ENCODE measurements around the gene LMF1.

Gene LMF1

GRCh38 chr16:892536-893255 lies 78.1 kb downstream of the LMF1 start:
- TF ChIP-seq POLR2AphosphoS5 (IDR thresholded peaks at IDR 0.05; ENCODE audit: low read depth, low read length) (no peak), SIN3A (IDR thresholded peaks at IDR 0.05; ENCODE audit: borderline replicate concordance, insufficient read depth, low read length) (no peak), REST (IDR thresholded peaks at IDR 0.05; ENCODE audit: insufficient read depth in 1 of 2, low read depth in 2 of 2, low read length in 2 of 2) (peak; percentile 55 to 87; a peak in 3 of 4 replicates)

GRCh38 chr16:892006-892405 lies 78.8 kb downstream of the LMF1 start:
- TF ChIP-seq REST (IDR thresholded peaks at IDR 0.05; ENCODE audit: insufficient read depth in 1 of 2, low read depth in 2 of 2, low read length in 2 of 2) (no peak), TAF1 (IDR thresholded peaks at IDR 0.05; ENCODE audit: borderline replicate concordance, insufficient read depth, low read length) (no peak), POLR2AphosphoS5 (IDR thresholded peaks at IDR 0.05; ENCODE audit: low read depth, low read length) (no peak), SIN3A (IDR thresholded peaks at IDR 0.05; ENCODE audit: borderline replicate concordance, insufficient read depth, low read length) (no peak), FOXP2 (optimal IDR thresholded peaks at IDR 0.05; ENCODE audit: borderline replicate concordance, extremely low read depth, extremely low read length, insufficient read depth) (no peak)

- no peak for TF ChIP-seq SIN3A (IDR thresholded peaks at IDR 0.05; ENCODE audit: borderline replicate concordance, insufficient read depth, low read length)
- TF ChIP-seq POLR2AphosphoS5 (IDR thresholded peaks at IDR 0.05; ENCODE audit: low read depth, low read length) = no peak
- TF ChIP-seq TAF1 (IDR thresholded peaks at IDR 0.05; ENCODE audit: borderline replicate concordance, insufficient read depth, low read length) = no peak
- TF ChIP-seq REST (IDR thresholded peaks at IDR 0.05; ENCODE audit: insufficient read depth in 1 of 2, low read depth in 2 of 2, low read length in 2 of 2) = no peak
- no peak for TF ChIP-seq FOXP2 (optimal IDR thresholded peaks at IDR 0.05; ENCODE audit: borderline replicate concordance, extremely low read depth, extremely low read length, insufficient read depth)
Measured at GRCh38 chr16:891353-891740, 79.4 kb downstream of the LMF1 start.

GRCh38 chr16:890716-891352 lies 80.0 kb downstream of the LMF1 start:
- TF ChIP-seq SIN3A (IDR thresholded peaks at IDR 0.05; ENCODE audit: borderline replicate concordance, insufficient read depth, low read length) (no peak), POLR2AphosphoS5 (IDR thresholded peaks at IDR 0.05; ENCODE audit: low read depth, low read length) (no peak), FOXP2 (optimal IDR thresholded peaks at IDR 0.05; ENCODE audit: borderline replicate concordance, extremely low read depth, extremely low read length, insufficient read depth) (no peak), REST (IDR thresholded peaks at IDR 0.05; ENCODE audit: insufficient read depth in 1 of 2, low read depth in 2 of 2, low read length in 2 of 2) (no peak), TAF1 (IDR thresholded peaks at IDR 0.05; ENCODE audit: borderline replicate concordance, insufficient read depth, low read length) (no peak)

Data from PFSK-1 (cell line).